WERI-Rb-1 (cell line): ENCODE results near the gene NAA20.

Source experiments
- DNase-seq: peaks from one replicate; pipeline ENCODE4 v3.0.0-alpha.2; 2020
- H3K27ac ChIP-seq: fragments of 250-450 bp; sonication (Bioruptor Pico); 2 replicates; pipeline ENCODE4 v1.5.1; 2020; ENCODE audit warnings: mild to moderate bottlenecking, moderate library complexity
- H3K27me3 ChIP-seq: fragments of 250-450 bp; sonication (Bioruptor Pico); 2 replicates; pipeline ENCODE4 v1.5.1; 2021; ENCODE audit warnings: mild to moderate bottlenecking, low read depth, moderate library complexity; ENCODE audit not compliant: insufficient read depth, severe bottlenecking
- H3K36me3 ChIP-seq: fragments of 250-450 bp; sonication (Bioruptor Pico); 2 replicates; pipeline ENCODE4 v1.5.1; 2020; ENCODE audit warnings: mild to moderate bottlenecking, moderate library complexity
- H3K4me3 ChIP-seq: 2 replicates; pipeline ENCODE4 v1.5.1; 2011; ENCODE audit warnings: low read depth, mild to moderate bottlenecking, control low read depth, low read length
- H3K9me3 ChIP-seq: fragments of 250-450 bp; sonication (Bioruptor Pico); 2 replicates; pipeline ENCODE4 v1.5.1; 2021; ENCODE audit warnings: mild to moderate bottlenecking, moderate library complexity; ENCODE audit not compliant: severe bottlenecking
- TF ChIP-seq, protein P1 (sequence below): IDR thresholded peaks from 2 replicates; pipeline ENCODE4 v1.5.1; 2011; ENCODE audit warnings: low read depth, mild to moderate bottlenecking, control low read depth, inconsistent platforms, low read length

Gene NAA20

GRCh38 chr20:19969507-19970255 is 47.5 kb upstream of the NAA20 start:
- H3K4me3 ChIP-seq: no peak overlapping the region
- no peak for DNase-seq

GRCh38 chr20:19970256-19970765 is 46.9 kb upstream of the NAA20 start:
- Histone ChIP-seq H3K27me3 (no peaks in the 10 kb centered on the region), H3K36me3 (no peaks in the 10 kb centered on the region), H3K9me3 (no peaks in the 10 kb centered on the region), H3K4me3 (no peak overlapping the region), H3K27ac (no peak overlapping the region)
- TF ChIP-seq, protein P1, sequence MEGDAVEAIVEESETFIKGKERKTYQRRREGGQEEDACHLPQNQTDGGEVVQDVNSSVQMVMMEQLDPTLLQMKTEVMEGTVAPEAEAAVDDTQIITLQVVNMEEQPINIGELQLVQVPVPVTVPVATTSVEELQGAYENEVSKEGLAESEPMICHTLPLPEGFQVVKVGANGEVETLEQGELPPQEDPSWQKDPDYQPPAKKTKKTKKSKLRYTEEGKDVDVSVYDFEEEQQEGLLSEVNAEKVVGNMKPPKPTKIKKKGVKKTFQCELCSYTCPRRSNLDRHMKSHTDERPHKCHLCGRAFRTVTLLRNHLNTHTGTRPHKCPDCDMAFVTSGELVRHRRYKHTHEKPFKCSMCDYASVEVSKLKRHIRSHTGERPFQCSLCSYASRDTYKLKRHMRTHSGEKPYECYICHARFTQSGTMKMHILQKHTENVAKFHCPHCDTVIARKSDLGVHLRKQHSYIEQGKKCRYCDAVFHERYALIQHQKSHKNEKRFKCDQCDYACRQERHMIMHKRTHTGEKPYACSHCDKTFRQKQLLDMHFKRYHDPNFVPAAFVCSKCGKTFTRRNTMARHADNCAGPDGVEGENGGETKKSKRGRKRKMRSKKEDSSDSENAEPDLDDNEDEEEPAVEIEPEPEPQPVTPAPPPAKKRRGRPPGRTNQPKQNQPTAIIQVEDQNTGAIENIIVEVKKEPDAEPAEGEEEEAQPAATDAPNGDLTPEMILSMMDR: no peak
- no peak for DNase-seq

More at GRCh38 chr20:19969507-19970255, 47.5 kb upstream of the NAA20 start:
- Histone ChIP-seq H3K36me3 (no peaks in the 10 kb centered on the region), H3K27ac (no peak overlapping the region), H3K9me3 (no peaks in the 10 kb centered on the region), H3K27me3 (no peaks in the 10 kb centered on the region)
- TF ChIP-seq, protein P1: no peak

DNA sequence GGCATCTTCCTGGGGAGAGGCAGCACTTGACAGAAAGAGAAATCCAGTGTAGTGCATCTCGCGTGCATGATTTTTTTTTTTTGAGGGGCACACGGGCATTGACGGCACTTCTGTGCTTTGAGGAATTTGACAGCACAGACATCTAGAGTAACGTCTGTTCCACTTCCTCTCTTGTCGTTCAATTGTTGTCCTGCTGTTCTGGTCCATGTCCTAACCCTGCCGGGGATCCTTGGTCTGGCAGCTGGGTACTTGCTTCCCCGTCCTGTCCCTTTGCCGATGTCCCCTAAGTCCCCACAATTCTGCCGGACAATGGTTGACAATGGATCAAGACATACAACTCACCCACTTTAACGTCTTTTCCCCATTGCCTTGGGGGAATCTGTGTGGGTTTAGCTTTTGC is 46.0 kb upstream of the NAA20 start:
- TF ChIP-seq, protein P1: no peak
- Histone ChIP-seq H3K36me3 (no peaks in the 10 kb centered on the region), H3K27ac (no peak overlapping the region), H3K4me3 (no peak overlapping the region), H3K9me3 (no peaks in the 10 kb centered on the region), H3K27me3 (no peaks in the 10 kb centered on the region)
- DNase-seq: no peak

- H3K27me3 ChIP-seq: no peaks in the 10 kb centered on the region
Measured at GRCh38 chr20:19973961-19974629, 43.1 kb upstream of the NAA20 start.

DNA sequence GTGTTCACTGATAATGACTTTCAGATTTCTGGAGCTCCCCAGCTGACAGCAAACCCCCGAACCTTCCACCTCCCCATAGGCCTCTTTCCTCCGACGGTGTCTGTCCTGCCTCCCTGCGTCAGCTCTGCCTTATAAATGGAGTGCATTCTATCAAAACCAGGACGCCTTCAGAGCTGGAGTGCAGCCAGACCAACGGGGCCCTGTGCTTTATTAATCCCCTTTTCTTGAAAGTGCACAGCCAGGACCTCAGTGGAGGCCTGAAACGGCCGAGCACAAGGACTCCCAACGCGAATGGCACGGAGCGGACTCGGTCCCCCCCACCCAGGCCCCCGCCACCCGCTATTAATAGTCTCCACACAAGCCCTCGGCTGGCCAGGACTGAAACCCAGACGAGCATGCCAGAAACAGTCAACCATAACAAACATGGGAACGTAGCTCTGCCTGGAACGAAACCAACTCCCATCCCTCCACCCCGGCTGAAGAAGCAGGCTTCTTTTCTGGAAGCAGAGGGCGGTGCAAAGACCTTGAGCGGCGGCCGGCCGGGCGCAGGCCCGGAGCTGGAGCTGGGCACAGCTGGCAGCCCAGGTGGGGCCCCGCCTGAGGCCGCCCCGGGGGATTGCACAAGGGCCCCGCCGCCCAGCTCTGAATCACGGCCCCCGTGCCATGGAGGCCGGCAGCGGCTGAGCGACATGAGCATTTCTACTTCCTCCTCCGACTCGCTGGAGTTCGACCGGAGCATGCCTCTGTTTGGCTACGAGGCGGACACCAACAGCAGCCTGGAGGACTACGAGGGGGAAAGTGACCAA is 42.3 kb upstream of the NAA20 start:
- Histone ChIP-seq H3K27me3 (no peaks in the 10 kb centered on the region), H3K4me3 (no peak overlapping the region), H3K9me3 (no peaks in the 10 kb centered on the region), H3K27ac (no peak overlapping the region), H3K36me3 (no peaks in the 10 kb centered on the region)
- TF ChIP-seq, protein P1: no peak
- DNase-seq: no peak

More at GRCh38 chr20:19973961-19974629, 43.1 kb upstream of the NAA20 start:
- no peak overlapping the region for H3K4me3 ChIP-seq
- H3K36me3 ChIP-seq: no peaks in the 10 kb centered on the region
- no peak overlapping the region for H3K27ac ChIP-seq
- no peak for DNase-seq
- no peaks in the 10 kb centered on the region for H3K9me3 ChIP-seq
- TF ChIP-seq, protein P1: no peak
